GM18511 (cell line): ENCODE data around the gene CHN2.

ENCODE experiments used
- ATAC-seq: cut with Tn5 transposase; IDR thresholded peaks from one replicate; pipeline ENCODE4 v1.9.1; 2021; ENCODE audit warnings: mild to moderate bottlenecking, moderate library complexity; ENCODE audit not compliant: unreplicated experiment

The CHN2 gene

DNA sequence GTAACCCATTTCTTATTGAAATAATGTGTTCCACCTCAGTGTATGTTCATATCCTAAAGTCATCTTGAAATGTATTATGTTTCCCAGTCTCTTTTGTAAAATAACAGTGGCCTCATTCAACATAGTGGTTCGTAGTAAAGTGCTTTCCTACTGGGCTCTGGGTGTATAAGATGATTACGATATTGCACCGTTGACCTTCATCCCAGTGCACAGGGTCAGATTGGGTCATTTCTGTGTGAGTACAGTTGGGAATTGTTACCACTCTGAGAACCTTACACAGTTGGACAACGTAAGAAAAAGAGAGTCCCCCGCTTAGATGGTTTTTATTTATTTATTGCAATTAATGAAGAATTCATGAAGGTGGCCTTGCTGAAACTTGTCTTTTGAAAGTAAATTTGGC is 135.6 kb downstream of the CHN2 start:
- no peak for ATAC-seq

- ATAC-seq: no peak
Observed at GRCh38 chr7:29331163-29331562, 136.6 kb downstream of the CHN2 start.

GRCh38 chr7:29332042-29332811 is 137.7 kb downstream of the CHN2 start:
- ATAC-seq: no peak

DNA sequence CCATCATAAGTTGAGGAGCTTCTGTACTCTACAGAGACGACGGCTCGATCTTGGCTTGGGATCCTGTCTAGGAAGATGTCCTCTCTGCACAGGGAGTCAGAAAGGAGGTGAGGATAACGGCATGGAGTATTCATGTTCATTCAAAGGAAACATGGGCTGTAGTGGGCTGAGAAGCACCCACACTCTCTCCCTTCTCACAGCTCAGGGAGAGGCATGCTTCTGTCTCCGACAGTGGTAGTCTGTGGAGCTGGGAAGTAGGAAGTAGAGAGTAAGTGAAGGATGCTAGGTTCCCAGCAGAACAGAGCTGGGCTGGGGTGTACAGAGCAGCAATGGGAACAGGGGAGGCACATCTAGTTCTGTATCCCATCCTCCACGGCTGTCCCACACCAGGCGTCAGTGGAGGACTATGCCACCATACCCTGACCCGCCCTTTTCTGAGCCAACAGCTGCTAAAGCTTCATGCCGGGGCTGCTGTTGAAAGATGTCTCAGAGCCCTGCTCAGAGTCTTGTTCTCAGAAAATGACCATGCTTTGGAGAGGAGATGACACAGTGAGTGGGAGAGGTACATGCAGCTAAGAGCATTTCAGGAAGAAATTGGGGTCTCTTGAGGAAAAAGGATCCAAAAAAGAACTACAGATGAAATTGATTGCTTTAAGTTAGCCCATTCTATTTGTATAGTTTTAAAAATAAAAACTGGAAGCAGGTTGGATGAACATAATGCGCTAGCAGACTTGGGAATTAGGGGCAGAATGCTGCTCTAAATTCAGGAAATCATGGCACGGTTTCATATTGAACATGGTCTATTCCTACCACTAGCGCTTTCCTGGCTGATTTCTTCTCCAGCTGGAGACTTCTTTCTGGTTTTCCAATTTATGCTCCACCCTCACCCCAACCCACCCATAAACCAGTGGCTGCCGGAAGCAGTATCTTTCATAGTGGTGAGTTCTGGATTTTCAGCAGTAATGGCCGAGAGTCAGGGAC is 138.6 kb downstream of the CHN2 start:
- ATAC-seq: no peak

GRCh38 chr7:29335188-29336083 is 140.9 kb downstream of the CHN2 start:
- no peak for ATAC-seq

DNA sequence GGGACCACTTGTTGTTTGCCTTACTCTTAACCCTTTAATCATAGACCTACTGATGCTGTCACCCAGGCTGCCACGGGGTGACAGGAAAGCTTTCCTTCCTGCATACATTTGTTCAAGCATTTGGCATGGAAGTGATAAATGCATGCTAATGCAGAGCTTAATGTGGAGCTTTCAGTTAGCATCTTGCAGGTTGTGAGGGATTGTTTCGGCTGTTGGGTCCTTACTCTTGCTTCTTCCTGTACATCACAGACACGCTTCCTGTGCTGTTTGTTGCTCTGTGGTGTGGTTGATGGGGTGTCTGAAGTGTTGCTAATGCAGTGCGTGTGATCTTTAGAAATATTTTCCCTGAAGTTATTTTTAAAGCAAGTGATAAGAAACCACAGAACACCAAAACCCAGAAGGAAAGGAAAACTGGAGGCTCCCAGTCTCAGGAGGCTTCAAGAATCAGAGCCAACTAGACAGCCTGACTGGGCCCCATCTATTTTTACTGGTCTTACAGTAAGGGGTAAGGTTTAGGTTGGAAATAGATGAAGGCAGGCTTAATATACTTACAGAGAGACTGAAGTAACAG is 143.1 kb downstream of the CHN2 start:
- ATAC-seq: no peak

DNA sequence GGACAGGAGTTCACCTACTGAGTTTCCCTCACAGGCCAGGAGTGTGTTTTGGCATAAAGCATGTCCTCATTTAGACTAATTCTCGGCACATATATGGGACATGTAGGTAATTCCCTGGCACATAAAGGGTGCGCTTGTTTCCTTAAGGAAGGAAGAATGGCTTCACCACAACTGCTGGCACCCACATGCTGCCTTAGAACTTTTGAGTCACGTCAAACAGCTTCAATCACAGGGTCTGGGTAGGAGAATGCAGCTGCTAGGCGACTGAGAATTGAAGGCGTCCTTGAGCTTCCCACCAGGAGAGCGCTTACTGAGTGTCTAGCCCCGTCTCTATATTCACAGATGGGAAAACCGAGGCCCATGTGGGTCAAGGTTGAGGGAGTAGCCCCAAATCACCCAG is 146.1 kb downstream of the CHN2 start:
- ATAC-seq: no peak

DNA sequence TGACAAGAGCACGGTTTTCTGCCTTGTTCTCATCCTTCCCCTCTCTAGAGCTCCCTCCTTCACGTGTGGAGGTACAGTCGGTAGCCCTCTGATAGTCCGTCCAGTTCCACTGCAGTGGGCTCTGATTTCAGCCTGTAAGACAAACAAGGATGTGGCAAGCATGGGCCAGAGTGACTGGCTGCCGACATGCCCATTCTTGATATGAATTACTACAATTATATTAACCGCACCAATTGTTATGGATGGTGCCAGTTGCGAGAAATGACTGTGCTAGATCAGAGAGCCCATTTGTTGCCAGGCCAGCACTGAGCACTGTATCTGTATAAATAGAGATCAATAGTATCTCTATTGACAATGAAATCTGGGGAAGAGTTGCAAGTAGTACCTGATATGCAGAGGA is 146.6 kb downstream of the CHN2 start:
- no peak for ATAC-seq

GRCh38 chr7:29342761-29343160 is 148.2 kb downstream of the CHN2 start:
- no peak for ATAC-seq

DNA sequence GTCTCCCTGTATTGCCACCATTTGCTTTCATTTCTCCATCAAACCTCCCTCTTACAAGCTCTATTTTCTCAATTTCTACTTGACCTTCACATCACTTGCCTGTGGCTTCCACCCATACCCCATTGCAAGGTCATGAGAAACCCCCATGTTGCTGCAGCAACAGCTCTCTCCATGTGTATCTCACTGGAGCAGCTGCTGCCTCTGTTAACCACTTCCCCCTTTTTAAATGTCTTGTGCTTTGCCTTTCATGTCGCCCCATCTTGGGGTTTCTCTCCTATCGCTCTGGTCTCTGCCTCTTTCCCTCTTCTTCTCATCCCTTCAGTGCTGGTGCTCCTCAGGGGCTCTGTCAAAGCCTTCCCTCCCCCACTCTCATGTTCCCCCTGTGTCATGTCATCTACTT is 148.8 kb downstream of the CHN2 start:
- no peak for ATAC-seq

DNA sequence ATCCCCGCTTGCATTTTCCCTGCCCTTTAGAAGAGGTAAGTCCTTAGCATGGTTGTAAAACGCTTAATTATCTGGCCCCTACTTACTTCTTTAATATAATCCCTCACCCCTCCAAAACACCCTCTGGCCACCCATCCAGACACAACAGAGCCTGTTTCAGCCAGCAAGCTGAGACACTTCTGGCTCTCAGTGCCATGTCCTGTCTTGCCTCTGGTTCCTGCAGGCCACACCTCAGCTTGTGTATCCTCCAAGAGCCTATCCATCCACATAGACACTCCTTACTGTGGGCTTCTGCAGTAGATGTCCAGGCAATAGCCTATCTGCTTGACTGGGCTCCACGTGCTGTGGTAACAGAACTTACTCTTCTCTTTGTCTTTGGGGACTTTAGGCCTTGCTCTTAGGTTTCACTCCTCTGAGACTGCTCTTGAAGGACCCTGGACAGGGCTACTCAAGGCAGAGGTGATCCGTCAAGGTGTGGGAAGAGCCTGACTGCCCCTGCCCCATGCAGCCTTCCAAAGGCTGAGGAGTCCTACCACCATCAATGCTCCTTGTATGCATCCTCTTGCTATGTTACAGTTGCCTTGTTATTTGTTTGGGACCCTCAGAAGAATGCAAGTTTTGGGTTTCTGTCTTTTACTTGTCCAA is 149.9 kb downstream of the CHN2 start:
- no peak for ATAC-seq

DNA sequence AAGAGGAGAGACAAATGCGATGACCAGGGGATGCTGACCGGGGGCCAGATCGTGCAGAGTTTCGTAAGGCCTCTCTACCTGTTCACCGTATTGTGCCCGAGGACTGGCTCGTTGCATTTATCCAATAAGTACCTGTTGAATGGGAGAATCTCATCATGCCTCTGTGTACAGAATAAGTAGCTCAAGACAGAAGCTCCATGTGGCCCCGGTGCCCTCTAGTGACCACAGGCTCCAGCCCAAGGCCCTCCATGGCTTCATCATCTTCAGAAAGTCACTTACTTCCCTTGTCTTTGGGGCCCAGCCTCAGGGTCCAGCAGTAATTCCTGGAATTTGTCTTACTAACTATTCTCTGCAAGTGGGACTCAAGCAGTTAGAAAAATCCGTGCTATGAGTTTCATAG is 151.0 kb downstream of the CHN2 start:
- ATAC-seq: no peak

GRCh38 chr7:29346231-29346978 is 151.8 kb downstream of the CHN2 start:
- no peak for ATAC-seq

DNA sequence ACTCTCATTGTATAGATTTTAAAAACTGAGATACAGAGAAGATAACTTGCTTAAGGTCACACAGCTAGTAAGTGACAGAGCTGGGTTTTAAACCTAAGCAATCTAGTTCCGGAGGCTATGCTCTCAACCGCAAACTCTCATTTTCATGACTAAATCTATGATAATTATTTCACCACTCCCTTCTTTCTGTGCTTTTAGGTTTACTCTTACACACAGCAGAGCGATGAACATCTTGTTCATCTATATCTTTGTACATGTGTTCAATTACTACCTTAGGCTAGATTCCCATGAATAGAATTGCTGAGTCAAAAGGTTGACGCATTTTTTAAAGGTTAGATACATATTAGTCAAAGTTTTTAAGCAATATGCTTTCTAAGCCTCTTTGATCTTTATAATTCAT is 154.8 kb downstream of the CHN2 start:
- no peak for ATAC-seq

GRCh38 chr7:29350351-29350750 is 155.8 kb downstream of the CHN2 start:
- ATAC-seq: no peak

DNA sequence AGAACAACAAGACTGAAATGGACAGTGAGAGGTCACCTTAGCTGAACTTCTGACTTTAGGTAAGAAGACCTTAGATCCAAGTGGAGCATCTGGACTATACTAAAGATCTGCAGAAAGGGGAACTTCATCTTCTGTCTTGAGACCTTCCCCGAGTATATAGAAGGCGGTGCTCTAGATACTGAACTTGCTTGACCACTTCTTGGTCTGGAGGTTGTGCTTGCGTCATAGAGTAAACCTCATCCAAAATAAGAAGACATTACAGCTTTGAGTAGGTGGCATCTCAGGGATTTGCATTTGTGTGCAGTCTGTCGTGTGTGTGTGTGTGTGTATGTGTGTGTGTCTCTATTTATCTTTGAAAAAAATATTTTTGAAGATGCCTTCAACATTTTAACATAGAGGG is 157.5 kb downstream of the CHN2 start:
- ATAC-seq: no peak

DNA sequence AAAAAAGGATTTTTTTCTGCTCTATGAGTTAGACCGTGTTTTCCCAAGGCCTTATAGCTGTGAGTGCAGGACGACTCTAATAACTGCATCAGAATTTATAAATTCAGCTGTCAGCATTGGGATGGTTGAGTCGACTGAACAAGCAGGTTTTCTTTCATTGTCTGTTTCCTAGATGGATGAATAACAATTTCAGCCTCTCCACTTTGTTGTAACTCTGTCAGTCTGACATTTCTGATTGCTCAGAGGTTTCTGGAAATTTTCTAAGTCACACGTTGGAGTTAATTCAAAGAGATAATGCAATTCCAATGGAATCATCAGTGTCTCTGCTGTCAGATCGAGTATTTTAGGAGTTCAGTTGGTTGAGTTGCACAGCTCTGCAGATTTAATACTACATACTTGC is 159.2 kb downstream of the CHN2 start:
- no peak for ATAC-seq

- no peak for ATAC-seq
Observed at GRCh38 chr7:29354340-29354739, 159.8 kb downstream of the CHN2 start.

- no peak for ATAC-seq
Observed at GRCh38 chr7:29355388-29355787, 160.8 kb downstream of the CHN2 start.
